IMR-90 (cell line): ENCODE results near the gene IRX1. TPM values are rescaled to one million over a fixed set of nuclear protein-coding genes. Genes with fewer than 3 reads are reported as not detected.

ENCODE experiments used
- ATAC-seq: fragments of 200-7000 bp; cut with Tn5 transposase; 2 replicates; pipeline ENCODE4 v1.9.1; 2020; ENCODE audit warnings: low read depth, mild to moderate bottlenecking, moderate library complexity
- BruUV-seq: library from RNA; stranded (reverse); fragments of 400-500 nt; replicated peaks from 2 replicates; lab custom pipeline; 2021; lab: Mats Ljungman, UMichigan
- CTCF ChIA-PET: fragments of 300-600 bp; formaldehyde crosslinking; extraction: SDS; loops from one replicate; lab custom pipeline; 2021; ENCODE audit warnings: antibody characterized with exemption; lab: Yijun Ruan, JAX
- POLR2A ChIA-PET: fragments of 300-600 bp; sonication (Branson Sonifier 250); formaldehyde crosslinking; loops from one replicate; lab custom pipeline; 2022; ENCODE audit warnings: antibody characterized with exemption; ENCODE audit not compliant: unreplicated experiment; lab: Charles Lee
- DNase-seq: peaks from one replicate; pipeline ENCODE4 v3.0.0; 2013
- H2AFZ ChIP-seq: replicated peaks from 2 replicates; pipeline ENCODE3; 2013; ENCODE audit warnings: low read length, mild to moderate bottlenecking; ENCODE audit not compliant: poor library complexity
- H2AK5ac ChIP-seq: 2 replicates; pipeline ENCODE4 v1.6.1; 2013; ENCODE audit warnings: low read depth, low read length, inconsistent platforms
- H2AK9ac ChIP-seq: replicated peaks from 2 replicates; pipeline ENCODE3; 2013; ENCODE audit warnings: mild to moderate bottlenecking, low read depth, low read length, moderate library complexity; ENCODE audit not compliant: poor library complexity
- H2BK120ac ChIP-seq: 2 replicates; pipeline ENCODE4 v1.6.1; 2013; ENCODE audit warnings: low read depth, low read length, inconsistent platforms
- H2BK15ac ChIP-seq: 3 replicates; pipeline ENCODE4 v1.6.1; 2013; ENCODE audit warnings: low read depth, low read length, inconsistent platforms
- H2BK20ac ChIP-seq: 2 replicates; pipeline ENCODE4 v1.6.1; 2013; ENCODE audit warnings: low read depth, mild to moderate bottlenecking, inconsistent platforms, low read length, moderate library complexity
- H2BK5ac ChIP-seq: 2 replicates; pipeline ENCODE4 v1.6.1; 2013; ENCODE audit warnings: mild to moderate bottlenecking, low read depth, low read length, inconsistent platforms; ENCODE audit not compliant: poor library complexity, severe bottlenecking
- H3K14ac ChIP-seq: replicated peaks from 2 replicates; pipeline ENCODE4 v1.6.1; 2013; ENCODE audit warnings: low read depth, low read length, inconsistent platforms
- H3K18ac ChIP-seq: 2 replicates; pipeline ENCODE4 v1.6.1; 2013; ENCODE audit warnings: low read depth, low read length, control low read depth
- H3K23ac ChIP-seq: 2 replicates; pipeline ENCODE4 v1.6.1; 2013; ENCODE audit warnings: low read depth, low read length, inconsistent platforms
- H3K27ac ChIP-seq: 2 replicates; pipeline ENCODE4 v1.5.1; 2013; ENCODE audit warnings: mild to moderate bottlenecking, control low read depth, low read length; ENCODE audit not compliant: insufficient read depth
- H3K27me3 ChIP-seq: 2 replicates; pipeline ENCODE4 v1.6.1; 2013; ENCODE audit warnings: low read length; ENCODE audit not compliant: control insufficient read depth, insufficient read depth
- H3K36me3 ChIP-seq: 2 replicates; pipeline ENCODE4 v1.6.1; 2013; ENCODE audit warnings: low read length, mixed read lengths; ENCODE audit not compliant: control insufficient read depth, insufficient read depth
- H3K4ac ChIP-seq: 2 replicates; pipeline ENCODE4 v1.6.1; 2013; ENCODE audit warnings: low read depth, low read length, inconsistent platforms
- H3K4me1 ChIP-seq: 2 replicates; pipeline ENCODE4 v1.6.1; 2013; ENCODE audit warnings: low read length, mixed read lengths; ENCODE audit not compliant: control insufficient read depth, insufficient read depth
- H3K4me2 ChIP-seq: 2 replicates; pipeline ENCODE4 v1.6.1; 2013; ENCODE audit warnings: low read depth, mild to moderate bottlenecking, control low read depth, low read length, moderate library complexity
- H3K4me3 ChIP-seq: 2 replicates; pipeline ENCODE4 v1.5.1; 2013; ENCODE audit warnings: low read depth, mild to moderate bottlenecking, control low read depth, low read length, moderate library complexity; ENCODE audit not compliant: insufficient read depth
- H3K56ac ChIP-seq: 2 replicates; pipeline ENCODE4 v1.6.1; 2013; ENCODE audit warnings: low read length, inconsistent platforms; ENCODE audit not compliant: insufficient read depth; ENCODE audit errors: extremely low read depth
- H3K79me1 ChIP-seq, 2 experiments: 2 replicates each; pipeline ENCODE4 v1.6.1; 2013; ENCODE audit warnings: low read length in 2 of 2, inconsistent platforms in 1 of 2, low read depth in 1 of 2
- H3K9ac ChIP-seq: 2 replicates; pipeline ENCODE4 v1.6.1; 2013; ENCODE audit warnings: low read depth, low read length, control low read depth
- H3K9me1 ChIP-seq: 2 replicates; pipeline ENCODE4 v1.6.1; 2013; ENCODE audit warnings: low read length, inconsistent platforms; ENCODE audit not compliant: insufficient read depth
- H3K9me3 ChIP-seq: 2 replicates; pipeline ENCODE4 v1.6.1; 2013; ENCODE audit warnings: low read length; ENCODE audit not compliant: control insufficient read depth, insufficient read depth
- H4K20me1 ChIP-seq: 2 replicates; pipeline ENCODE4 v1.6.1; 2013; ENCODE audit warnings: low read length, inconsistent platforms; ENCODE audit not compliant: insufficient read depth
- H4K5ac ChIP-seq: 2 replicates; pipeline ENCODE4 v1.6.1; 2013; ENCODE audit warnings: mild to moderate bottlenecking, low read depth, low read length, control low read depth
- H4K8ac ChIP-seq, 2 experiments: 2 replicates each; pipeline ENCODE4 v1.6.1; 2013; ENCODE audit warnings: low read depth in 2 of 2, low read length in 2 of 2, control low read depth in 1 of 2, inconsistent platforms in 1 of 2
- H4K91ac ChIP-seq: 2 replicates; pipeline ENCODE4 v1.6.1; 2013; ENCODE audit warnings: low read depth, low read length, inconsistent platforms; ENCODE audit not compliant: insufficient read depth
- RFX5 ChIP-seq: IDR thresholded peaks from 2 replicates; pipeline ENCODE4 v1.8.0; 2012; ENCODE audit warnings: low read depth, mild to moderate bottlenecking, low read length, moderate library complexity
- WGBS, 2 experiments: methylation state at CpG; one replicate each; pipeline versions ENCODE4 v1.1.5 to v1.1.7; 2013; ENCODE audit warnings: missing lambda C conversion rate in 2 of 2; ENCODE audit not compliant: insufficient read length in 1 of 2; ENCODE audit errors: extremely low coverage in 2 of 2; 5-methylcytosine and 5-hydroxymethylcytosine counted together
- dilution Hi-C: fragments of 300-500 bp; cut with HindIII; formaldehyde crosslinking; loops from one replicate; pipeline ENCODE4 v1.14.3; 2018; ENCODE audit warnings: low sequenced_read_pairs; ENCODE audit not compliant: unreplicated experiment
- in situ Hi-C: fragments of 300-500 bp; cut with MboI; formaldehyde crosslinking; loops from 3 replicates; pipeline ENCODE4 v1.14.3; 2019; ENCODE audit warnings: low sequenced_read_pairs, inconsistent platforms, mixed read lengths
- intact Hi-C: fragments of 100-400 bp; cut with micrococcal nuclease; formaldehyde crosslinking; loops from 2 replicates; pipeline ENCODE4 v1.10.0; 2022
- polyA plus RNA-seq, 3 experiments: library from polyadenylated mRNA; depleted of rRNA; stranded (reverse); fragments of >200 nt; gene quantifications; 2 replicates each; pipeline ENCODE4 v1.2.3, GENCODE V29; 2012; ENCODE audit warnings: low replicate concordance in 1 of 3
- total RNA-seq: library from RNA; depleted of rRNA; stranded (reverse); fragments of >200 nt; gene quantifications from 2 replicates; pipeline ENCODE4 v1.2.3, GENCODE V29; 2012

IRX1 gene
- total and polyA plus RNA-seq, 2 of the 4 experiments (the other 2 are of a cell fraction) = not detected

- no TSS peak for BruUV-seq
- Histone ChIP-seq H3K36me3 (no peaks in the 10 kb centered on the region), H2AK5ac (no peak overlapping the region), H3K9me3 (peaks cover 16% of the 10 kb centered on the region), H3K4me3 (no peak overlapping the region), H3K4me2 (no peak overlapping the region), H2BK15ac (no peak overlapping the region), H3K27ac (no peak overlapping the region), H2AK9ac (no peak overlapping the region), H4K8ac (no peak overlapping the region), H3K18ac (no peak overlapping the region), H2BK20ac (no peak overlapping the region), H2BK120ac (no peak overlapping the region), H3K79me1 (no peaks in the 10 kb centered on the region), H3K4me1 (no peaks in the 10 kb centered on the region), H2BK5ac (no peak overlapping the region), H4K5ac (no peak overlapping the region), H3K9me1 (no peaks in the 10 kb centered on the region), H3K27me3 (no peaks in the 10 kb centered on the region), H3K14ac (no peak overlapping the region), H2AFZ (no peak overlapping the region), H3K23ac (no peak overlapping the region), H3K4ac (no peak overlapping the region), H4K20me1 (no peaks in the 10 kb centered on the region), H3K56ac (no peak overlapping the region), H3K9ac (no peak overlapping the region), H4K91ac (no peak overlapping the region)
- intact Hi-C loops = no loop called here
- WGBS, 2 experiments = 73% methylated on average over 6 of the region's 9 CpGs; no CpG with 5 or more reads in 1 of the 2 experiments
- in situ Hi-C loops = no loop called here
- DNase-seq = no peak
- ATAC-seq = no peak
- TF ChIP-seq RFX5 = no peak
- CTCF ChIA-PET = no interaction called here
- dilution Hi-C loops = no loop called here
- POLR2A ChIA-PET = no interaction called here
Measured at GRCh38 chr5:3622961-3623360, 27.3 kb downstream of the IRX1 start.
